Left lung (tissue), 10 donors: ENCODE measurements around the gene TMC5. TPM values are rescaled to one million over a fixed set of nuclear protein-coding genes. Genes with fewer than 3 reads are reported as not detected.

Experiments used
- ATAC-seq: fragments of 200-7000 bp; cut with Tn5 transposase; one replicate; pipeline ENCODE4 v1.9.1; 2020; ENCODE audit warnings: moderate library complexity
- DNase-seq, 4 donors: peaks; one replicate each; pipeline ENCODE4 v3.0.0-alpha.2; 2013 to 2020
- H3K27ac ChIP-seq, 2 donors: fragments of 200-600 bp; sonication (generic) in 1 of 2; one replicate each; pipeline versions ENCODE4 v1.5.0 to v1.8.0; 2020 to 2021
- H3K27me3 ChIP-seq, 2 donors: fragments of 200-600 bp; sonication (generic) in 1 of 2; one replicate each; pipeline versions ENCODE4 v1.5.0 to v1.8.0; 2020 to 2021
- H3K36me3 ChIP-seq, 2 donors: fragments of 200-600 bp; sonication (generic) in 1 of 2; one replicate each; pipeline versions ENCODE4 v1.5.0 to v1.8.0; 2020 to 2021
- H3K4me1 ChIP-seq, 2 donors: fragments of 200-600 bp; one replicate each; pipeline ENCODE4 v1.8.0; 2021
- H3K4me3 ChIP-seq, 2 donors: fragments of 200-600 bp; sonication (generic) in 1 of 2; one replicate each; pipeline versions ENCODE4 v1.5.0 to v1.8.0; 2020 to 2021; ENCODE audit warnings: mild to moderate bottlenecking in 1 of 2
- H3K9me3 ChIP-seq, 2 donors: fragments of 200-600 bp; sonication (generic) in 1 of 2; one replicate each; pipeline versions ENCODE4 v1.5.0 to v1.8.0; 2020 to 2021
- CTCF ChIP-seq, 2 donors: fragments of 200-600 bp; sonication (generic) in 1 of 2; IDR thresholded peaks; one replicate each; pipeline versions ENCODE4 v1.5.0 to v1.8.0; 2021; ENCODE audit warnings: antibody characterized with exemption in 2 of 2
- intact Hi-C, 2 donors: fragments of 100-400 bp; cut with DNase I; formaldehyde crosslinking; loops; one replicate each; pipeline versions ENCODE4 v1.11.2 to v1.14.2; 2022
- polyA plus RNA-seq, 6 donors: library from polyadenylated mRNA; unstranded; fragments of 120-200 nt; gene quantifications; one replicate each; pipeline ENCODE4 v1.2.1, GENCODE V29; 2013; ENCODE audit not compliant: insufficient read length in 6 of 6
- total RNA-seq, 2 donors: library from RNA; stranded (reverse); fragmentation: NEBNext Ultra II Directional; extraction: Animal tissue kit (Norgen Biotek cat#: 25700); gene quantifications; one replicate each; pipeline ENCODE4 v1.2.1, GENCODE V29; 2021
- donor health status: DM: no; HTN: yes; CAD: no.
- donor health status: DM: no; HTN: no; CAD: no.

TMC5 gene
- total and polyA plus RNA-seq, 8 donors: 4.1 to 105 (median 8.4) TPM

GRCh38 chr16:19438739-19439138 is 21.1 kb downstream of the TMC5 start:
- Histone ChIP-seq H3K9me3 (no peaks in the 10 kb centered on the region), H3K4me1 (peaks cover 0 to 4% of the 10 kb centered on the region in 2 donors), H3K27me3 (no peaks in the 10 kb centered on the region), H3K36me3 (peaks cover 0 to 15% of the 10 kb centered on the region in 2 donors), H3K27ac (no peak overlapping the region), H3K4me3 (no peak overlapping the region)
- no peak for TF ChIP-seq CTCF (IDR thresholded peaks at IDR 0.05)
- intact Hi-C loops: no loop called here
- ATAC-seq (no peak), DNase-seq (no peak)

DNA sequence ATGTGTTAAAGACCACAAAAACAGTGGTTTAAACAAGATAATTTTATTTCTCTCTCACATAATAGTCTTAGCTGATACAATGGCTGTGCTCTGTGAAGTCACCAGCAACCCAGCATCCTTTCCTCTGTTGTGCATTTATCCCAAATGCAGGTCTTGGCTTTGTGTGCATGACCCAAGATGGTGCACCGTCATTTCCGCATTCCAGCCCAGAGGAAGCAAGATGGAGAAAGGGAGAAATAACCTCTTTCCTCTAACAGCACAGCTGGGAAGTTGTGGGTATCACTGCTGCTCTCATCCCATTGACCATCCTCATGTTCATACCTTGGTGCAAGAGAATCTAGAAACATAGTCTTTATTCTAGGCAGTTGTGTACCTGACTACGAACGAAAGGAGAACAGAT is 21.8 kb downstream of the TMC5 start:
- Histone ChIP-seq H3K36me3 (peaks cover 0 to 15% of the 10 kb centered on the region in 2 donors), H3K4me3 (no peak overlapping the region), H3K4me1 (peaks cover 0 to 4% of the 10 kb centered on the region in 2 donors), H3K27ac (no peak overlapping the region), H3K27me3 (no peaks in the 10 kb centered on the region), H3K9me3 (no peaks in the 10 kb centered on the region)
- TF ChIP-seq CTCF (IDR thresholded peaks at IDR 0.05): no peak
- DNase-seq (no peak), ATAC-seq (no peak)
- intact Hi-C loops: no loop called here

GRCh38 chr16:19443659-19444058 is 26.0 kb downstream of the TMC5 start:
- ATAC-seq (no peak), DNase-seq (no peak)
- peaks cover 0 to 18% of the 10 kb centered on the region in 2 donors for H3K36me3 ChIP-seq
- intact Hi-C loops: no loop called here
- no peak overlapping the region for H3K4me3 ChIP-seq
- TF ChIP-seq CTCF (IDR thresholded peaks at IDR 0.05): no peak
- H3K27ac ChIP-seq: no peak overlapping the region
- H3K4me1 ChIP-seq: no peaks in the 10 kb centered on the region
- H3K27me3 ChIP-seq: no peaks in the 10 kb centered on the region
- no peaks in the 10 kb centered on the region for H3K9me3 ChIP-seq

DNA sequence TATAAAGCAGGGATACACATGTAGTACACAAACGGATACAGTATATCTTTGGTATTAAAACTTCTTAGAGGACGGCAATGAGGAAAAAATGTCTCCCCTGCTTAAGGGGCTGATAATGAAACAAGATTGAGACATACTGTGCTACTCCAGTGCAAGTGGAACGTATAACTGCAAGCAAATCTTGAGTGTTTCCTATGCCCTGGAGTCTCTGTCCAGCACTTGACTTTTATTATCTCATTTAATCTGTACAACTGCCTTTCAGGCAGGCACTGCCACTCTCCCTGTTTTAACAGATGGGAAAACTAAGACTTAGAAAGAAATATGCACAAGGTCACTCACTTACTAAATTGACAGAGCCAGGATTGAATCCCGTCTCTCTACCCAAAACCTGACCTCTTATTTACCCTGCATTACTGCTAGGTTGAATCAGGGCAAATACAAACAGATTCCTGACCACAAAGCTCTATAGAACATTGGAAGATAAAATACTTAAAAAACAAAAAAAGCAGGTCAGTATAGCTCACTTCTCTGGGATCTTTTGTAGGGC is 28.7 kb downstream of the TMC5 start:
- H3K36me3 ChIP-seq: peaks cover 0 to 26% of the 10 kb centered on the region in 2 donors
- intact Hi-C loops: no loop called here
- ATAC-seq: peak; percentile 57
- no peaks in the 10 kb centered on the region for H3K4me1 ChIP-seq
- H3K4me3 ChIP-seq: no peak overlapping the region
- H3K9me3 ChIP-seq: no peaks in the 10 kb centered on the region
- no peaks in the 10 kb centered on the region for H3K27me3 ChIP-seq
- TF ChIP-seq CTCF (IDR thresholded peaks at IDR 0.05): no peak
- DNase-seq: no peak
- H3K27ac ChIP-seq: no peak overlapping the region

GRCh38 chr16:19446886-19447285 is 29.2 kb downstream of the TMC5 start:
- Histone ChIP-seq H3K9me3 (no peaks in the 10 kb centered on the region), H3K4me1 (no peaks in the 10 kb centered on the region), H3K4me3 (no peak overlapping the region), H3K36me3 (peaks cover 0 to 27% of the 10 kb centered on the region in 2 donors), H3K27me3 (no peaks in the 10 kb centered on the region), H3K27ac (no peak overlapping the region)
- TF ChIP-seq CTCF (IDR thresholded peaks at IDR 0.05): no peak
- intact Hi-C loops: no loop called here
- no peak for DNase-seq
- no peak for ATAC-seq
